ENCODE results near the gene TRAPPC5. TPM values are rescaled to one million over a fixed set of nuclear protein-coding genes. Genes with fewer than 3 reads are reported as not detected.

TRAPPC5 gene
- total RNA-seq, 1 experiment from 2014 or later = 77.4 TPM

DNA sequence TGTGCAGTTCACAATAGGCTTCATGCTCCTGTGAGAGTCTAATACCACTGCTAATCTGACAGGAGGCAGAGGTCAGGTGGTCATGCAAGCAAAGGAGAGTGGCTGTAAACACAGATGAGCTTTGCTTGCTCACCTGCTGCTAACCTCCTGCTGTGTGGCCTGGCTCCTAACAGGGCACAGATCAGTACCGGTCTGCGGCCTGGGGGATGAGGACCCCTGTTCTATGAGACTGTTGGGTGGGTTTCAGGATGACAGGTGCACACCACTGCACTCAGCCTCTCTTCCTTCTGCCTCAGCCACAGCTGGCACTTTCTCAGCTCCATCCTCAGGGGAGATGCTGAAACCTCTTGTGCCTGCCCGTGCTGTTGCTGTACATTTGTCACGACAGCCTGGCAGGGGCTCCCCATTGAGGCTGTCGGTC, 41.6 kb downstream of the TRAPPC5 start:
- Histone ChIP-seq H3K14ac (ENCODE audit: insufficient read depth, low read length) (no peak overlapping the region), H3K79me1 (ENCODE audit: insufficient read depth, low read depth, low read length, poor library complexity, severe bottlenecking) (no peaks in the 10 kb centered on the region), H2BK15ac (ENCODE audit: low read depth, low read length) (no peak overlapping the region), H4K20me1 (ENCODE audit: control insufficient read depth, insufficient read depth, insufficient read length) (no peaks in the 10 kb centered on the region), H3K79me2 (ENCODE audit: insufficient read depth, low read length) (no peaks in the 10 kb centered on the region), H2BK12ac (ENCODE audit: insufficient read length, low read depth, low read length) (no peak overlapping the region), H3T11ph (ENCODE audit: low read length) (no peak overlapping the region), H3K27me3 (ENCODE audit: insufficient read depth, low read length) (no peaks in the 10 kb centered on the region), H2BK20ac (ENCODE audit: low read depth, low read length, poor library complexity, severe bottlenecking) (no peak overlapping the region), H3K56ac (ENCODE audit: insufficient read length, low read depth, low read length) (no peak overlapping the region), H2AK5ac (ENCODE audit: insufficient read length, low read length) (no peak overlapping the region), H4K91ac (ENCODE audit: insufficient read length, low read depth, low read length) (no peak overlapping the region), H3K27ac (ENCODE audit: insufficient read length, low read depth, low read length) (no peak overlapping the region), H4K8ac (replicated peaks; ENCODE audit: insufficient read length, low read depth, low read length) (no peak overlapping the region), H2BK5ac (ENCODE audit: insufficient read length, low read length) (no peak overlapping the region), H3K4me2 (ENCODE audit: insufficient read depth, insufficient read length, low read length) (no peak overlapping the region), H3K4me1 (ENCODE audit: insufficient read depth, low read length) (no peaks in the 10 kb centered on the region), H2AFZ (ENCODE audit: low read length) (no peak overlapping the region), H3K4ac (ENCODE audit: low read depth, low read length) (no peak overlapping the region), H3K9me3 (ENCODE audit: control insufficient read depth, low read depth, low read length) (no peaks in the 10 kb centered on the region), H3K23me2 (ENCODE audit: insufficient read length, low read depth, low read length, poor library complexity, severe bottlenecking) (no peaks in the 10 kb centered on the region), H3K23ac (ENCODE audit: insufficient read length, low read depth, low read length) (no peak overlapping the region), H4K5ac (ENCODE audit: insufficient read length, low read depth, low read length) (no peak overlapping the region), H2BK120ac (ENCODE audit: low read depth, low read length, poor library complexity, severe bottlenecking) (no peak overlapping the region), H3K9ac (ENCODE audit: extremely low read depth, insufficient read length, low read length) (no peak overlapping the region), H3K18ac (ENCODE audit: insufficient read length, low read depth, low read length) (no peak overlapping the region)
- no peak overlapping the region for H3K27ac Mint-ChIP-seq
- WGBS (ENCODE audit: extremely low coverage, insufficient read length, low lambda C conversion rate) = no CpG with 5 or more reads among the region's 5 CpGs
- H3K4me1 Mint-ChIP-seq = peaks cover 3 to 5% of the 10 kb centered on the region in 2 experiments; a peak in 1 of 4 replicates
- no peak for DNase-seq
- H3K9me3 Mint-ChIP-seq = peaks cover 0 to under 1% of the 10 kb centered on the region in 2 experiments; a peak in 3 of 5 replicates
- H3K36me3 Mint-ChIP-seq (ENCODE audit: insufficient read depth in 1 of 3, low read depth in 3 of 3) = no peaks in the 10 kb centered on the region
- peaks cover 51% of the 10 kb centered on the region for H3K27me3 Mint-ChIP-seq (ENCODE audit: low read depth)
- no peak overlapping the region for H3K4me3 Mint-ChIP-seq
- TF ChIP-seq, protein P1, sequence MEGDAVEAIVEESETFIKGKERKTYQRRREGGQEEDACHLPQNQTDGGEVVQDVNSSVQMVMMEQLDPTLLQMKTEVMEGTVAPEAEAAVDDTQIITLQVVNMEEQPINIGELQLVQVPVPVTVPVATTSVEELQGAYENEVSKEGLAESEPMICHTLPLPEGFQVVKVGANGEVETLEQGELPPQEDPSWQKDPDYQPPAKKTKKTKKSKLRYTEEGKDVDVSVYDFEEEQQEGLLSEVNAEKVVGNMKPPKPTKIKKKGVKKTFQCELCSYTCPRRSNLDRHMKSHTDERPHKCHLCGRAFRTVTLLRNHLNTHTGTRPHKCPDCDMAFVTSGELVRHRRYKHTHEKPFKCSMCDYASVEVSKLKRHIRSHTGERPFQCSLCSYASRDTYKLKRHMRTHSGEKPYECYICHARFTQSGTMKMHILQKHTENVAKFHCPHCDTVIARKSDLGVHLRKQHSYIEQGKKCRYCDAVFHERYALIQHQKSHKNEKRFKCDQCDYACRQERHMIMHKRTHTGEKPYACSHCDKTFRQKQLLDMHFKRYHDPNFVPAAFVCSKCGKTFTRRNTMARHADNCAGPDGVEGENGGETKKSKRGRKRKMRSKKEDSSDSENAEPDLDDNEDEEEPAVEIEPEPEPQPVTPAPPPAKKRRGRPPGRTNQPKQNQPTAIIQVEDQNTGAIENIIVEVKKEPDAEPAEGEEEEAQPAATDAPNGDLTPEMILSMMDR (conservative IDR thresholded peaks at IDR 0.05) = no peak

All from H9 (cell line).